Karpas-422 (cell line): ENCODE data around the gene PSME1. TPM values are rescaled to one million over a fixed set of nuclear protein-coding genes. Genes with fewer than 3 reads are reported as not detected.

Experiments
- DNase-seq: peaks from one replicate; pipeline ENCODE4 v3.0.0-alpha.2; 2015
- H2AFZ ChIP-seq: fragments of 200-600 bp; sonication (generic); 2 replicates; pipeline ENCODE4 v1.6.1; 2014; ENCODE audit warnings: antibody characterized with exemption, low read length, mixed read lengths
- H3K27ac ChIP-seq: fragments of 200-600 bp; sonication (generic); 2 replicates; pipeline ENCODE4 v1.5.1; 2014; ENCODE audit warnings: mild to moderate bottlenecking, low read length, moderate library complexity
- H3K27me3 ChIP-seq: fragments of 200-600 bp; sonication (generic); 2 replicates; pipeline ENCODE4 v1.6.1; 2014; ENCODE audit warnings: low read length, mixed read lengths
- H3K36me3 ChIP-seq: fragments of 200-600 bp; sonication (generic); 2 replicates; pipeline ENCODE4 v1.6.1; 2014; ENCODE audit warnings: low read length, mixed read lengths; ENCODE audit not compliant: insufficient read depth
- H3K4me1 ChIP-seq: fragments of 200-600 bp; sonication (generic); 2 replicates; pipeline ENCODE4 v1.6.1; 2014; ENCODE audit warnings: mild to moderate bottlenecking, low read length, mixed read lengths
- H3K4me2 ChIP-seq: fragments of 200-600 bp; sonication (generic); 2 replicates; pipeline ENCODE4 v1.6.1; 2014; ENCODE audit warnings: low read length, low read depth, mild to moderate bottlenecking; ENCODE audit not compliant: poor library complexity, severe bottlenecking
- H3K4me3 ChIP-seq: fragments of 200-600 bp; sonication (generic); 2 replicates; pipeline ENCODE4 v1.5.1; 2014; ENCODE audit warnings: mild to moderate bottlenecking, antibody characterized with exemption, low read length, mixed read lengths
- H3K79me2 ChIP-seq: fragments of 200-600 bp; sonication (generic); 2 replicates; pipeline ENCODE4 v1.6.1; 2014; ENCODE audit warnings: mild to moderate bottlenecking, low read length, mixed read lengths
- H3K9ac ChIP-seq: fragments of 200-600 bp; sonication (generic); 2 replicates; pipeline ENCODE4 v1.6.0; 2014; ENCODE audit warnings: low read length
- H3K9me2 ChIP-seq: fragments of 200-600 bp; sonication (generic), shearing (Covaris generic); replicated peaks from 2 replicates; pipeline ENCODE4 v1.6.0; 2014; ENCODE audit warnings: mild to moderate bottlenecking, low read length, moderate library complexity; ENCODE audit not compliant: insufficient read depth
- H3K9me3 ChIP-seq: fragments of 300-700, 200-600 bp; sonication (generic); 2 replicates; pipeline ENCODE4 v1.6.1; 2014; ENCODE audit warnings: low read length, mixed read lengths
- H4K20me1 ChIP-seq: fragments of 200-600 bp; sonication (generic); 2 replicates; pipeline ENCODE4 v1.6.1; 2014; ENCODE audit warnings: mild to moderate bottlenecking, antibody characterized with exemption, low read length, low read depth; ENCODE audit not compliant: insufficient read depth
- total RNA-seq: library from RNA; depleted of rRNA; stranded (reverse); fragments of >200 nt; shearing (Covaris generic); gene quantifications from 2 replicates; pipeline ENCODE4 v1.2.3, GENCODE V29; 2014; ENCODE audit warnings: low replicate concordance

PSME1 gene
- total RNA-seq, 1 experiment from 2014 or later: 435 TPM

GRCh38 chr14:24150567-24150966 lies 14.6 kb downstream of the PSME1 start:
- Histone ChIP-seq H3K36me3 (peaks cover 43% of the 10 kb centered on the region), H3K4me2 (no peak overlapping the region), H4K20me1 (peaks cover 12% of the 10 kb centered on the region), H3K4me3 (no peak overlapping the region), H2AFZ (no peak overlapping the region), H3K9ac (no peak overlapping the region), H3K79me2 (peaks cover 46% of the 10 kb centered on the region), H3K9me3 (no peaks in the 10 kb centered on the region), H3K27ac (no peak overlapping the region), H3K4me1 (peaks cover 17% of the 10 kb centered on the region), H3K9me2 (no peaks in the 10 kb centered on the region), H3K27me3 (no peaks in the 10 kb centered on the region)
- peak; percentile 35 for DNase-seq

GRCh38 chr14:24150993-24151392 lies 15.0 kb downstream of the PSME1 start:
- no peak for DNase-seq
- no peak overlapping the region for H2AFZ ChIP-seq
- no peaks in the 10 kb centered on the region for H3K27me3 ChIP-seq
- H3K9me2 ChIP-seq: no peaks in the 10 kb centered on the region
- peaks cover 42% of the 10 kb centered on the region for H3K79me2 ChIP-seq
- no peak overlapping the region for H3K9ac ChIP-seq
- no peaks in the 10 kb centered on the region for H3K9me3 ChIP-seq
- peaks cover 14% of the 10 kb centered on the region for H3K4me1 ChIP-seq
- peaks cover 12% of the 10 kb centered on the region for H4K20me1 ChIP-seq
- H3K4me2 ChIP-seq: no peak overlapping the region
- no peak overlapping the region for H3K4me3 ChIP-seq
- no peak overlapping the region for H3K27ac ChIP-seq
- peaks cover 48% of the 10 kb centered on the region for H3K36me3 ChIP-seq

GRCh38 chr14:24151404-24152080 lies 15.5 kb downstream of the PSME1 start:
- Histone ChIP-seq H3K27me3 (no peaks in the 10 kb centered on the region), H3K36me3 (peaks cover 48% of the 10 kb centered on the region), H3K9me2 (no peaks in the 10 kb centered on the region), H3K4me2 (no peak overlapping the region), H3K4me1 (peaks cover 14% of the 10 kb centered on the region), H2AFZ (no peak overlapping the region), H3K9me3 (no peaks in the 10 kb centered on the region), H4K20me1 (peaks cover 12% of the 10 kb centered on the region), H3K27ac (no peak overlapping the region), H3K4me3 (no peak overlapping the region), H3K9ac (no peak overlapping the region), H3K79me2 (peaks cover 38% of the 10 kb centered on the region)
- no peak for DNase-seq

GRCh38 chr14:24155100-24155499 lies 19.1 kb downstream of the PSME1 start:
- DNase-seq: no peak
- no peaks in the 10 kb centered on the region for H4K20me1 ChIP-seq
- no peak overlapping the region for H3K4me2 ChIP-seq
- no peaks in the 10 kb centered on the region for H3K9me2 ChIP-seq
- no peaks in the 10 kb centered on the region for H3K27me3 ChIP-seq
- H3K36me3 ChIP-seq: peaks cover 52% of the 10 kb centered on the region
- peaks cover 10% of the 10 kb centered on the region for H3K79me2 ChIP-seq
- H3K27ac ChIP-seq: no peak overlapping the region
- no peaks in the 10 kb centered on the region for H3K9me3 ChIP-seq
- H3K4me1 ChIP-seq: no peaks in the 10 kb centered on the region
- H3K9ac ChIP-seq: no peak overlapping the region
- no peak overlapping the region for H2AFZ ChIP-seq
- H3K4me3 ChIP-seq: no peak overlapping the region

- no peak for DNase-seq
- H2AFZ ChIP-seq: no peak overlapping the region
- H4K20me1 ChIP-seq: no peaks in the 10 kb centered on the region
- H3K27ac ChIP-seq: no peak overlapping the region
- H3K9me2 ChIP-seq: no peaks in the 10 kb centered on the region
- no peak overlapping the region for H3K4me3 ChIP-seq
- H3K4me1 ChIP-seq: peaks cover 15% of the 10 kb centered on the region
- H3K9me3 ChIP-seq: no peaks in the 10 kb centered on the region
- H3K79me2 ChIP-seq: peaks cover 7% of the 10 kb centered on the region
- no peak overlapping the region for H3K4me2 ChIP-seq
- no peaks in the 10 kb centered on the region for H3K27me3 ChIP-seq
- H3K9ac ChIP-seq: no peak overlapping the region
- H3K36me3 ChIP-seq: peaks cover 39% of the 10 kb centered on the region
Observed at GRCh38 chr14:24156840-24157239, 20.8 kb downstream of the PSME1 start.

- Histone ChIP-seq H3K4me2 (no peak overlapping the region), H3K9me2 (no peaks in the 10 kb centered on the region), H3K27me3 (no peaks in the 10 kb centered on the region), H3K36me3 (peaks cover 40% of the 10 kb centered on the region), H3K9me3 (no peaks in the 10 kb centered on the region), H3K4me1 (peaks cover 20% of the 10 kb centered on the region), H3K27ac (no peak overlapping the region), H4K20me1 (no peaks in the 10 kb centered on the region), H3K9ac (no peak overlapping the region), H3K4me3 (no peak overlapping the region), H3K79me2 (peaks cover 12% of the 10 kb centered on the region), H2AFZ (no peak overlapping the region)
- no peak for DNase-seq
Observed at GRCh38 chr14:24157331-24157730, 21.3 kb downstream of the PSME1 start.

GRCh38 chr14:24159777-24160498 lies 23.9 kb downstream of the PSME1 start:
- no peaks in the 10 kb centered on the region for H3K27me3 ChIP-seq
- no peak overlapping the region for H3K4me3 ChIP-seq
- no peaks in the 10 kb centered on the region for H4K20me1 ChIP-seq
- no peak overlapping the region for H2AFZ ChIP-seq
- no peak overlapping the region for H3K9ac ChIP-seq
- H3K9me2 ChIP-seq: no peaks in the 10 kb centered on the region
- H3K4me2 ChIP-seq: no peak overlapping the region
- peaks cover 21% of the 10 kb centered on the region for H3K4me1 ChIP-seq
- peaks cover 17% of the 10 kb centered on the region for H3K79me2 ChIP-seq
- no peaks in the 10 kb centered on the region for H3K9me3 ChIP-seq
- H3K27ac ChIP-seq: 0 out of 2 replicates have a peak overlapping the region, but pooled peaks have one; percentile 8
- H3K36me3 ChIP-seq: peaks cover 55% of the 10 kb centered on the region
- DNase-seq: no peak

GRCh38 chr14:24160499-24160849 lies 24.5 kb downstream of the PSME1 start:
- H4K20me1 ChIP-seq: no peaks in the 10 kb centered on the region
- H3K4me1 ChIP-seq: peaks cover 21% of the 10 kb centered on the region
- no peak for DNase-seq
- H3K9ac ChIP-seq: no peak overlapping the region
- no peaks in the 10 kb centered on the region for H3K27me3 ChIP-seq
- peaks cover 17% of the 10 kb centered on the region for H3K79me2 ChIP-seq
- no peaks in the 10 kb centered on the region for H3K9me3 ChIP-seq
- no peaks in the 10 kb centered on the region for H3K9me2 ChIP-seq
- no peak overlapping the region for H2AFZ ChIP-seq
- peaks cover 55% of the 10 kb centered on the region for H3K36me3 ChIP-seq
- no peak overlapping the region for H3K4me3 ChIP-seq
- H3K27ac ChIP-seq: peak overlapping the region; percentile 8; the same call in 1 of the 2 replicates
- H3K4me2 ChIP-seq: peak overlapping the region; percentile 91
